Gastroesophageal sphincter (tissue), 3 donors: ENCODE results near the gene WARS2.

Source experiments
- CTCF ChIP-seq, 4 experiments: fragments of 200-600 bp in 2 of 4; fragments of 450-650 bp in 2 of 4; sonication (generic) in 1 of 4; IDR thresholded peaks; one replicate each; pipeline ENCODE4 v1.5.1; 2017 to 2019; ENCODE audit warnings: antibody characterized with exemption in 4 of 4, mild to moderate bottlenecking in 2 of 4, moderate library complexity in 2 of 4
- POLR2A ChIP-seq, 2 donors: fragments of 450-650 bp; IDR thresholded peaks; one replicate each; pipeline ENCODE4 v1.6.1; 2017; ENCODE audit warnings: antibody characterized with exemption in 2 of 2, mild to moderate bottlenecking in 2 of 2, moderate library complexity in 1 of 2

- TF ChIP-seq POLR2A (IDR thresholded peaks at IDR 0.05) = no peak
- no peak for TF ChIP-seq CTCF (IDR thresholded peaks at IDR 0.05)
Observed at GRCh38 chr1:119112244-119112643, 28.2 kb downstream of the WARS2 start.
